Spleen (tissue), 7 donors: ENCODE results near the gene BPI.

ENCODE experiments used
- POLR2A ChIP-seq, 3 donors: fragments of 450-650 bp; IDR thresholded peaks; one replicate each; pipeline ENCODE4 v1.5.1; 2017; ENCODE audit warnings: antibody characterized with exemption in 3 of 3, mild to moderate bottlenecking in 1 of 3
- POLR2AphosphoS5 ChIP-seq, 3 donors: sonication (generic); formaldehyde crosslinking; IDR thresholded peaks; one replicate each; pipeline ENCODE4 v1.5.1; 2017; ENCODE audit warnings: antibody characterized with exemption in 3 of 3
- TF ChIP-seq, protein P1 (sequence below), 11 experiments: fragments of 200-600 bp in 7 of 11; fragments of 450-650 bp in 4 of 11; sonication (generic) in 4 of 11; IDR thresholded peaks in 8 of 11; conservative IDR thresholded peaks in 3 of 11; 1 replicate in 7 of 11; 2 replicates in 4 of 11; pipeline versions ENCODE4 v1.4.0 to v1.8.0; 2016 to 2021; ENCODE audit warnings: antibody characterized with exemption in 11 of 11, inconsistent platforms in 4 of 11, mild to moderate bottlenecking in 1 of 11
- donor health status: DM: no; HTN: no; CAD: no; lungs with moderate emphysema.
- donor health status: DM: no; HTN: no; CAD: no.
- donor health status: DM: no; HTN: no; CAD: no.

DNA sequence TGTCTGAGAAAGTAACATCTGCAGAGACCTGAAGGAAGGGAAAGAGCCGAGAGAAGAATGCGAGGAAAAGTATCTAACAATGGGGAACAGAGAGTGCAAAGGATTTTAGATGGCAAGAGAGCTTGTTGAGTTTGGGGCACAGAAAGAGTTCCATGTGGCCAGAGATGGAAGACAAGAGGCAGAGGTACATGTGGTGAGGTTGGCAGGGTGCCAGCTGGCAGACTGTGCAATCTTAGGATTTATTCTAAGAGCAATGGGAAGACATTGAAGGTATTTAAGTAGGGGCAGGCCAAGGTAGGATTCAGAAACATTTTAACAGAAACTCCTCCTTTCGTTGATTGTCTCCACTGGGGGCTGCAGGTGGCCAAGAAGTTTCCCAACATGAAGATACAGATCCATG, 21.9 kb downstream of the BPI start:
- TF ChIP-seq POLR2A (IDR thresholded peaks at IDR 0.05) (no peak), POLR2AphosphoS5 (IDR thresholded peaks at IDR 0.05) (no peak)
- TF ChIP-seq, protein P1, sequence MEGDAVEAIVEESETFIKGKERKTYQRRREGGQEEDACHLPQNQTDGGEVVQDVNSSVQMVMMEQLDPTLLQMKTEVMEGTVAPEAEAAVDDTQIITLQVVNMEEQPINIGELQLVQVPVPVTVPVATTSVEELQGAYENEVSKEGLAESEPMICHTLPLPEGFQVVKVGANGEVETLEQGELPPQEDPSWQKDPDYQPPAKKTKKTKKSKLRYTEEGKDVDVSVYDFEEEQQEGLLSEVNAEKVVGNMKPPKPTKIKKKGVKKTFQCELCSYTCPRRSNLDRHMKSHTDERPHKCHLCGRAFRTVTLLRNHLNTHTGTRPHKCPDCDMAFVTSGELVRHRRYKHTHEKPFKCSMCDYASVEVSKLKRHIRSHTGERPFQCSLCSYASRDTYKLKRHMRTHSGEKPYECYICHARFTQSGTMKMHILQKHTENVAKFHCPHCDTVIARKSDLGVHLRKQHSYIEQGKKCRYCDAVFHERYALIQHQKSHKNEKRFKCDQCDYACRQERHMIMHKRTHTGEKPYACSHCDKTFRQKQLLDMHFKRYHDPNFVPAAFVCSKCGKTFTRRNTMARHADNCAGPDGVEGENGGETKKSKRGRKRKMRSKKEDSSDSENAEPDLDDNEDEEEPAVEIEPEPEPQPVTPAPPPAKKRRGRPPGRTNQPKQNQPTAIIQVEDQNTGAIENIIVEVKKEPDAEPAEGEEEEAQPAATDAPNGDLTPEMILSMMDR (IDR thresholded peaks at IDR 0.05 in 8 of 11, conservative IDR thresholded peaks at IDR 0.05 in 3 of 11): no peak
